WTC11 (cell line): ENCODE results near the gene ADCY5.

Experiments
- CTCF ChIP-seq: fragments of 200-600 bp; IDR thresholded peaks from 2 replicates; pipeline ENCODE4 v1.8.0; 2022; ENCODE audit warnings: antibody characterized with exemption
- E2F4 ChIP-seq: sonication (generic); formaldehyde crosslinking; IDR thresholded peaks from 2 replicates; pipeline ENCODE4 v1.8.1; 2022; ENCODE audit warnings: low read depth, mild to moderate bottlenecking, moderate library complexity, missing genetic modification reagents, borderline replicate concordance
- ETV6 ChIP-seq: sonication (generic); formaldehyde crosslinking; IDR thresholded peaks from 2 replicates; pipeline ENCODE4 v1.8.1; 2022; ENCODE audit warnings: mild to moderate bottlenecking, missing genetic modification reagents
- FOXJ3 ChIP-seq: sonication (generic); formaldehyde crosslinking; IDR thresholded peaks from 2 replicates; pipeline ENCODE4 v1.9.0; 2021; ENCODE audit warnings: missing genetic modification reagents, mild to moderate bottlenecking, borderline replicate concordance
- GABPB1 ChIP-seq: sonication (generic); formaldehyde crosslinking; IDR thresholded peaks from 2 replicates; pipeline ENCODE4 v1.8.1; 2023; ENCODE audit warnings: mild to moderate bottlenecking, missing genetic modification reagents
- NFE2L1 ChIP-seq: sonication (generic); formaldehyde crosslinking; IDR thresholded peaks from 2 replicates; pipeline ENCODE4 v1.8.1; 2023; ENCODE audit warnings: missing genetic modification reagents
- RELA ChIP-seq: sonication (generic); formaldehyde crosslinking; IDR thresholded peaks from 2 replicates; pipeline ENCODE4 v1.8.1; 2022; ENCODE audit warnings: missing genetic modification reagents, mild to moderate bottlenecking, borderline replicate concordance
- SP1 ChIP-seq: sonication (generic); formaldehyde crosslinking; conservative IDR thresholded peaks from 2 replicates; pipeline ENCODE4 v1.8.1; 2022; ENCODE audit warnings: missing genetic modification reagents
- TP53 ChIP-seq: sonication (generic); formaldehyde crosslinking; IDR thresholded peaks from 2 replicates; pipeline ENCODE4 v1.8.1; 2023; ENCODE audit warnings: mild to moderate bottlenecking, missing genetic modification reagents
- ZNF121 ChIP-seq: sonication (generic); formaldehyde crosslinking; IDR thresholded peaks from 2 replicates; pipeline ENCODE4 v1.8.0; 2023; ENCODE audit warnings: missing genetic modification reagents
- ZNF317 ChIP-seq: sonication (generic); formaldehyde crosslinking; IDR thresholded peaks from 2 replicates; pipeline ENCODE4 v1.8.1; 2023; ENCODE audit warnings: low read depth, mild to moderate bottlenecking, moderate library complexity, missing genetic modification reagents, borderline replicate concordance
- TF ChIP-seq, protein P1 (sequence below): sonication (generic); formaldehyde crosslinking; IDR thresholded peaks from 2 replicates; pipeline ENCODE4 v1.8.1; 2022; ENCODE audit warnings: missing genetic modification reagents, borderline replicate concordance
- TF ChIP-seq, protein P2 (sequence below): sonication (generic); formaldehyde crosslinking; IDR thresholded peaks from 2 replicates; pipeline ENCODE4 v1.8.1; 2022; ENCODE audit warnings: low read depth, missing genetic modification reagents, borderline replicate concordance

DNA sequence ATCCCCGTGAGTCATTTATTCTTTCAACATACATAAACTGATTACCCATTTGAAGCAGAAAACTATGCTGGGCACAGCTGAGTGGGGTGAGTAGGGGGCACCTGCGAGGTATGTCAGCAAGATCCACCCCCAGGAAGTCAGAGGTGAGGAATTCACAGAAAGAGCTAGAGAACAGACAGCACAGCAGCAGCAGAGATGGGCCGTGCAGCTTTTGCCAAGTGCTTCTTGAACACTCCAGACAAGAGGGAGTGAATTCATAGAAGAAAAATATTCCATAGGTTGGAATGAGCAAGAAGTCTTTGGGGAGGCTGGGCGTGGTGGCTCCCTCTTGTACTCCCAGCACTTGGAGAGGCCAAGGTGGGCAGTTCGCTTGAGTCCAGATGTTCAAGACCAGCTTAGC lies 9.4 kb upstream of the ADCY5 start:
- no peak for TF ChIP-seq CTCF
- TF ChIP-seq, protein P1, sequence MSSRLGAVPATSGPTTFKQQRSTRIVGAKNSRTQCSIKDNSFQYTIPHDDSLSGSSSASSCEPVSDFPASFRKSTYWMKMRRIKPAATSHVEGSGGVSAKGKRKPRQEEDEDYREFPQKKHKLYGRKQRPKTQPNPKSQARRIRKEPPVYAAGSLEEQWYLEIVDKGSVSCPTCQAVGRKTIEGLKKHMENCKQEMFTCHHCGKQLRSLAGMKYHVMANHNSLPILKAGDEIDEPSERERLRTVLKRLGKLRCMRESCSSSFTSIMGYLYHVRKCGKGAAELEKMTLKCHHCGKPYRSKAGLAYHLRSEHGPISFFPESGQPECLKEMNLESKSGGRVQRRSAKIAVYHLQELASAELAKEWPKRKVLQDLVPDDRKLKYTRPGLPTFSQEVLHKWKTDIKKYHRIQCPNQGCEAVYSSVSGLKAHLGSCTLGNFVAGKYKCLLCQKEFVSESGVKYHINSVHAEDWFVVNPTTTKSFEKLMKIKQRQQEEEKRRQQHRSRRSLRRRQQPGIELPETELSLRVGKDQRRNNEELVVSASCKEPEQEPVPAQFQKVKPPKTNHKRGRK (CRISPR knock-in tag), result no peak
- no peak for TF ChIP-seq SP1 (CRISPR knock-in tag)
- no peak for TF ChIP-seq ETV6 (CRISPR knock-in tag)
- TF ChIP-seq ZNF121 (CRISPR knock-in tag), result no peak
- TF ChIP-seq NFE2L1 (CRISPR knock-in tag), result no peak
- no peak for TF ChIP-seq TP53 (CRISPR knock-in tag)
- TF ChIP-seq, protein P2, sequence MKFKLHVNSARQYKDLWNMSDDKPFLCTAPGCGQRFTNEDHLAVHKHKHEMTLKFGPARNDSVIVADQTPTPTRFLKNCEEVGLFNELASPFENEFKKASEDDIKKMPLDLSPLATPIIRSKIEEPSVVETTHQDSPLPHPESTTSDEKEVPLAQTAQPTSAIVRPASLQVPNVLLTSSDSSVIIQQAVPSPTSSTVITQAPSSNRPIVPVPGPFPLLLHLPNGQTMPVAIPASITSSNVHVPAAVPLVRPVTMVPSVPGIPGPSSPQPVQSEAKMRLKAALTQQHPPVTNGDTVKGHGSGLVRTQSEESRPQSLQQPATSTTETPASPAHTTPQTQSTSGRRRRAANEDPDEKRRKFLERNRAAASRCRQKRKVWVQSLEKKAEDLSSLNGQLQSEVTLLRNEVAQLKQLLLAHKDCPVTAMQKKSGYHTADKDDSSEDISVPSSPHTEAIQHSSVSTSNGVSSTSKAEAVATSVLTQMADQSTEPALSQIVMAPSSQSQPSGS, result no peak
- no peak for TF ChIP-seq FOXJ3 (CRISPR knock-in tag)
- TF ChIP-seq ZNF317 (CRISPR knock-in tag), result no peak
- TF ChIP-seq E2F4 (CRISPR knock-in tag), result no peak
- no peak for TF ChIP-seq GABPB1 (CRISPR knock-in tag)
- TF ChIP-seq RELA (CRISPR knock-in tag), result no peak
